SK-N-MC (cell line): ENCODE data around the gene TRAF6.

ENCODE experiments used
- EZH2 ChIP-seq: fragments of 200-600 bp; sonication (generic); IDR thresholded peaks from one replicate; pipeline ENCODE4 v1.6.1; 2017; ENCODE audit warnings: antibody characterized with exemption
- FOXP2 ChIP-seq: optimal IDR thresholded peaks from 2 replicates; pipeline ENCODE3; 2011; ENCODE audit warnings: mild to moderate bottlenecking, moderate library complexity; ENCODE audit not compliant: insufficient read depth; ENCODE audit errors: extremely low read length, control extremely low read depth
- POLR2AphosphoS5 ChIP-seq: IDR thresholded peaks from 2 replicates; pipeline ENCODE4 v1.6.1; 2012; ENCODE audit warnings: mild to moderate bottlenecking, low read depth, low read length, borderline replicate concordance

GRCh38 chr11:36513965-36514364 lies 3.9 kb upstream of the TRAF6 start:
- TF ChIP-seq POLR2AphosphoS5 (no peak), EZH2 (no peak), FOXP2 (no peak)
